Mucosa of rectum (tissue), 2 donors: ENCODE data around the gene GM2A.

Experiments
- H3K27ac ChIP-seq, 2 donors: one replicate each; pipeline ENCODE4 v1.7.0; 2013; ENCODE audit warnings: inconsistent platforms in 2 of 2, low read depth in 2 of 2, low read length in 2 of 2
- H3K27me3 ChIP-seq, 2 donors: one replicate each; pipeline ENCODE4 v1.7.0; 2013; ENCODE audit warnings: low read length in 2 of 2; ENCODE audit not compliant: control insufficient read depth in 2 of 2, insufficient read depth in 2 of 2
- H3K36me3 ChIP-seq, 2 donors: one replicate each; pipeline ENCODE4 v1.7.0; 2013; ENCODE audit warnings: low read length in 2 of 2; ENCODE audit not compliant: control insufficient read depth in 2 of 2, insufficient read depth in 2 of 2
- H3K4me1 ChIP-seq, 2 donors: one replicate each; pipeline ENCODE4 v1.7.0; 2013; ENCODE audit warnings: low read length in 2 of 2, mild to moderate bottlenecking in 1 of 2; ENCODE audit not compliant: control insufficient read depth in 2 of 2, insufficient read depth in 2 of 2
- H3K4me3 ChIP-seq, 2 donors: one replicate each; pipeline ENCODE4 v1.7.0; 2013; ENCODE audit warnings: low read length in 2 of 2
- H3K9ac ChIP-seq, 2 donors: one replicate each; pipeline ENCODE4 v1.7.0; 2013; ENCODE audit warnings: low read length in 2 of 2, low read depth in 1 of 2, mild to moderate bottlenecking in 1 of 2
- H3K9me3 ChIP-seq, 2 donors: one replicate each; pipeline ENCODE4 v1.7.0; 2013; ENCODE audit warnings: low read length in 2 of 2; ENCODE audit not compliant: control insufficient read depth in 2 of 2
- donor health status: healthy.
- donor health status: Normal muscosa, but diverticular disease.

The GM2A gene

GRCh38 chr5:151283120-151283825, 30.3 kb downstream of the GM2A start:
- Histone ChIP-seq H3K9ac (no peak overlapping the region), H3K36me3 (no peaks in the 10 kb centered on the region), H3K27me3 (no peaks in the 10 kb centered on the region), H3K4me1 (no peaks in the 10 kb centered on the region), H3K9me3 (no peaks in the 10 kb centered on the region), H3K4me3 (no peak overlapping the region), H3K27ac (no peak overlapping the region)

GRCh38 chr5:151284392-151284967, 31.5 kb downstream of the GM2A start:
- no peaks in the 10 kb centered on the region for H3K36me3 ChIP-seq
- H3K27me3 ChIP-seq = no peaks in the 10 kb centered on the region
- no peak overlapping the region for H3K27ac ChIP-seq
- H3K4me1 ChIP-seq = no peaks in the 10 kb centered on the region
- no peak overlapping the region for H3K9ac ChIP-seq
- no peak overlapping the region for H3K4me3 ChIP-seq
- no peaks in the 10 kb centered on the region for H3K9me3 ChIP-seq

DNA sequence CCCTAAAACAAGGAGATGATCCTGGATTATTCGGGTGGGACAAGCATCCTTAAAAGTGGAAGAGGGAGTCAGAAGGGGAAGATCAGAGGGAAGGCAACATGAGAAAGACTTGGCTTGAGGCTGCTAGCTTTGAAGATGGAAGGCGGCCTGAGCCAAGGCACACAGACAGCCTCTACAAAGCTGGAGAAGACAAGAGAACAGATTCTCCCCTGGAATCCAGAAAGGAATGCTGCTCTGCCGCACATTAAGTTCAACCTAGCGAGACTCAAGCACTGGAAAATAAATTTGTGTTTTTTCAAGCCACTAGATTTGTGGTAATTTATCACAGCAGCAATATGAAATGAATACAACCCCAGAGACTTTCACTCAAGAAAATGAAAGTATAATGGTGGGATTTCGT, 32.7 kb downstream of the GM2A start:
- no peak overlapping the region for H3K27ac ChIP-seq
- no peak overlapping the region for H3K9ac ChIP-seq
- H3K9me3 ChIP-seq = no peaks in the 10 kb centered on the region
- no peaks in the 10 kb centered on the region for H3K36me3 ChIP-seq
- H3K4me3 ChIP-seq = no peak overlapping the region
- no peaks in the 10 kb centered on the region for H3K4me1 ChIP-seq
- H3K27me3 ChIP-seq = no peaks in the 10 kb centered on the region

GRCh38 chr5:151286246-151286645, 33.3 kb downstream of the GM2A start:
- no peak overlapping the region for H3K4me3 ChIP-seq
- H3K4me1 ChIP-seq = no peaks in the 10 kb centered on the region
- no peak overlapping the region for H3K27ac ChIP-seq
- H3K9me3 ChIP-seq = no peaks in the 10 kb centered on the region
- H3K9ac ChIP-seq = no peak overlapping the region
- no peaks in the 10 kb centered on the region for H3K36me3 ChIP-seq
- no peaks in the 10 kb centered on the region for H3K27me3 ChIP-seq

GRCh38 chr5:151288180-151288579, 35.2 kb downstream of the GM2A start:
- Histone ChIP-seq H3K36me3 (no peaks in the 10 kb centered on the region), H3K4me3 (no peak overlapping the region)

GRCh38 chr5:151293624-151294023, 40.6 kb downstream of the GM2A start:
- no peak overlapping the region for H3K27ac ChIP-seq
- H3K9me3 ChIP-seq = no peaks in the 10 kb centered on the region
- H3K36me3 ChIP-seq = no peaks in the 10 kb centered on the region
- H3K4me3 ChIP-seq = no peak overlapping the region
- no peak overlapping the region for H3K9ac ChIP-seq
- no peaks in the 10 kb centered on the region for H3K4me1 ChIP-seq
- peaks cover 0 to 4% of the 10 kb centered on the region in 2 donors for H3K27me3 ChIP-seq

More at GRCh38 chr5:151288180-151288579, 35.2 kb downstream of the GM2A start:
- no peaks in the 10 kb centered on the region for H3K27me3 ChIP-seq
- no peaks in the 10 kb centered on the region for H3K9me3 ChIP-seq
- H3K4me1 ChIP-seq = no peaks in the 10 kb centered on the region
- no peak overlapping the region for H3K9ac ChIP-seq
- H3K27ac ChIP-seq = no peak overlapping the region

- H3K9me3 ChIP-seq = no peaks in the 10 kb centered on the region
- no peak overlapping the region for H3K9ac ChIP-seq
- H3K4me3 ChIP-seq = no peak overlapping the region
- peaks cover 0 to 4% of the 10 kb centered on the region in 2 donors for H3K27me3 ChIP-seq
- no peaks in the 10 kb centered on the region for H3K36me3 ChIP-seq
- H3K27ac ChIP-seq = no peak overlapping the region
- H3K4me1 ChIP-seq = no peaks in the 10 kb centered on the region
These were observed 42.2 kb downstream of the GM2A start for GRCh38 chr5:151295138-151295537.

DNA sequence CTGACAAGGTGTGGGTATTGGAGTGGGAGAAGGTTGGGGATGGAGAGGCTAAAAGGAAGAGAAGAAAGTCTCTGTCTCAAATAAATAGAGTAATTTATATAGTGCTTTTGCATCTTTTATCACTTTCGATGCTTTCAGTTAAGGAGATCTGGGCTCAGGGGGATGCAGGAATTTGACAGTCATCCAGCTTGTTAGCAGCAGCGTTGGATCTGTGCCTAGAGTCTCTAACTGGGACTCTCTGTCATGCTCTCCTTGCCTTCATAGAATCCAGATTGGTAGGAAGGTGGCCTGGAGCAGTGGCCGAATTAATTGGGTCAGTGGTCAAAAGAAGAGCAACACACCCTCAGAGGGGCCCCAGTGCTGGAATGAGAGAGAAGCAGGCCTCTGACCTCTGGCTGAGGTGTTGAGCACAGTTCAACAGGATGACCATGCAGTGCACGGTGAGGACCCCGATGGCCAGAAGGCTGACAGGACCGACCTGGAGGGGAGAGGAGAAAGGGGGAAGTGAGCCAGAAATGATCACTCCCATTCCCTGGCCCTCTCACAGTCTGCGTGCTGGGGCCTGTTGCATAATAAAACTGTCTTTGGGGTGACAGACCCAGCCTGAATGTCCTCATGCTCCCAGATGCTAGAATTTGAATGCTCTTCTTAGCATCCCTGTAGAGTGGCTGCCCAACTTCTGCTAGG, 42.9 kb downstream of the GM2A start:
- H3K27ac ChIP-seq = no peak overlapping the region
- H3K9ac ChIP-seq = no peak overlapping the region
- no peak overlapping the region for H3K4me3 ChIP-seq
- H3K4me1 ChIP-seq = no peaks in the 10 kb centered on the region
- H3K9me3 ChIP-seq = no peaks in the 10 kb centered on the region
- H3K36me3 ChIP-seq = no peaks in the 10 kb centered on the region
- H3K27me3 ChIP-seq = peaks cover 0 to 4% of the 10 kb centered on the region in 2 donors

- H3K9me3 ChIP-seq = no peaks in the 10 kb centered on the region
- H3K36me3 ChIP-seq = no peaks in the 10 kb centered on the region
- no peak overlapping the region for H3K4me3 ChIP-seq
- no peak overlapping the region for H3K27ac ChIP-seq
- no peak overlapping the region for H3K9ac ChIP-seq
- H3K4me1 ChIP-seq = no peaks in the 10 kb centered on the region
- peaks cover 0 to 4% of the 10 kb centered on the region in 2 donors for H3K27me3 ChIP-seq
These were observed 43.5 kb downstream of the GM2A start for GRCh38 chr5:151296478-151296830.

- H3K27me3 ChIP-seq = peaks cover 0 to 4% of the 10 kb centered on the region in 2 donors
- H3K9ac ChIP-seq = no peak overlapping the region
- no peak overlapping the region for H3K4me3 ChIP-seq
- H3K4me1 ChIP-seq = no peaks in the 10 kb centered on the region
- H3K27ac ChIP-seq = no peak overlapping the region
- no peaks in the 10 kb centered on the region for H3K36me3 ChIP-seq
- H3K9me3 ChIP-seq = no peaks in the 10 kb centered on the region
These were observed 44.0 kb downstream of the GM2A start for GRCh38 chr5:151296974-151297373.
